ENCODE measurements around the gene AXL.

AXL gene

GRCh38 chr19:41235480-41235879 is 16.5 kb downstream of the AXL start:
- ATAC-seq: no peak
- TF ChIP-seq ZC3H10 (CRISPR knock-in tag; IDR thresholded peaks at IDR 0.05) (no peak), ISL1 (CRISPR knock-in tag; IDR thresholded peaks at IDR 0.05) (no peak), BACH2 (CRISPR knock-in tag; IDR thresholded peaks at IDR 0.05; ENCODE audit: borderline replicate concordance) (no peak)
- TF ChIP-seq, protein P1, sequence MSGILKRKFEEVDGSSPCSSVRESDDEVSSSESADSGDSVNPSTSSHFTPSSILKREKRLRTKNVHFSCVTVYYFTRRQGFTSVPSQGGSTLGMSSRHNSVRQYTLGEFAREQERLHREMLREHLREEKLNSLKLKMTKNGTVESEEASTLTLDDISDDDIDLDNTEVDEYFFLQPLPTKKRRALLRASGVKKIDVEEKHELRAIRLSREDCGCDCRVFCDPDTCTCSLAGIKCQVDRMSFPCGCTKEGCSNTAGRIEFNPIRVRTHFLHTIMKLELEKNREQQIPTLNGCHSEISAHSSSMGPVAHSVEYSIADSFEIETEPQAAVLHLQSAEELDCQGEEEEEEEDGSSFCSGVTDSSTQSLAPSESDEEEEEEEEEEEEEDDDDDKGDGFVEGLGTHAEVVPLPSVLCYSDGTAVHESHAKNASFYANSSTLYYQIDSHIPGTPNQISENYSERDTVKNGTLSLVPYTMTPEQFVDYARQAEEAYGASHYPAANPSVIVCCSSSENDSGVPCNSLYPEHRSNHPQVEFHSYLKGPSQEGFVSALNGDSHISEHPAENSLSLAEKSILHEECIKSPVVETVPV (CRISPR knock-in tag; IDR thresholded peaks at IDR 0.05): no peak

DNA sequence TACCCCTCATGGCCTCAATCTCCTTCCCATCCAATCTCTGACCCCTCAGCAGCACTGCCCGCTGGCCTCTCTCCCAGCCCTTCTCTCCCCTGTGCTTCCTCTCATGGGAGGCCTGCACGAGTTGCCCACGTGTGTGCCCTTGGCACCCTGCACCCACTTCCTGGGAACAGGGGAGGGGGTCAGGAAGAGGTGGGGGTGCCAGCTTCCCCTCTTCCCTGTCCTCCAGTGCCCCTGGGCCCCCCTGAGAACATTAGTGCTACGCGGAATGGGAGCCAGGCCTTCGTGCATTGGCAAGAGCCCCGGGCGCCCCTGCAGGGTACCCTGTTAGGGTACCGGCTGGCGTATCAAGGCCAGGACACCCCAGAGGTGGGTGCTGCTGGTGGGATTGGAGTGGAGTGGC is 19.2 kb downstream of the AXL start:
- TF ChIP-seq ZNF565 (CRISPR knock-in tag; conservative IDR thresholded peaks at IDR 0.05; ENCODE audit: low read depth) (no peak), BACH2 (CRISPR knock-in tag; IDR thresholded peaks at IDR 0.05; ENCODE audit: borderline replicate concordance) (no peak), TCF4 (CRISPR knock-in tag; IDR thresholded peaks at IDR 0.05; ENCODE audit: borderline replicate concordance) (no peak)
- ATAC-seq: no peak

DNA sequence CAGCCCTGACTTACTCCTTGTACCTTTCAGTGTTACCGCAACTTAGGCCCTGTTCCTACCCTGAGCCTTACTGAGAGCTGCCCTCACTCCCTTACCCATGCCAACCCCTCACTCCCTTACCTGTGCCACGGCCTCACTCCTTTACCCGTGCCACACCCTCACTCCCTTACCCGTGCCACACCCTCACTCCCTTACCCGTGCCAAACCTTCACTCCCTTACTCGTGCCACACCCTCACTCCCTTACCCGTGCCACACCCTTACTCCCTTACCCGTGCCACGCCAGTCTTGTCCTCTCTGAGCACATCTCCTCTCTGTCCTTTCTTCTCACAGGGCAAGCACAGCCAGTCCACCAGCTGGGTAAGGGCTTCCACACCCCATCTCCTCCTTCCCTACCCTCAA is 20.3 kb downstream of the AXL start:
- no peak for ATAC-seq

More for the DNA sequence above, 20.3 kb downstream of the AXL start:
- TF ChIP-seq PPARA (CRISPR knock-in tag; IDR thresholded peaks at IDR 0.05; ENCODE audit: borderline replicate concordance): no peak
- TF ChIP-seq ARNTL (CRISPR knock-in tag; IDR thresholded peaks at IDR 0.05; ENCODE audit: borderline replicate concordance, low read depth): no peak
- TF ChIP-seq TOX (CRISPR knock-in tag; IDR thresholded peaks at IDR 0.05; ENCODE audit: borderline replicate concordance): no peak
- TF ChIP-seq TCF4 (CRISPR knock-in tag; IDR thresholded peaks at IDR 0.05; ENCODE audit: borderline replicate concordance): no peak
- no peak for TF ChIP-seq ZNF8 (CRISPR knock-in tag; IDR thresholded peaks at IDR 0.05)
- TF ChIP-seq TSHZ2 (CRISPR knock-in tag; IDR thresholded peaks at IDR 0.05): no peak
- TF ChIP-seq SNAI2 (CRISPR knock-in tag; IDR thresholded peaks at IDR 0.05): no peak
- no peak for TF ChIP-seq RARB (CRISPR knock-in tag; IDR thresholded peaks at IDR 0.05)
- TF ChIP-seq, protein P1 (CRISPR knock-in tag; IDR thresholded peaks at IDR 0.05): no peak
- TF ChIP-seq, protein P2, sequence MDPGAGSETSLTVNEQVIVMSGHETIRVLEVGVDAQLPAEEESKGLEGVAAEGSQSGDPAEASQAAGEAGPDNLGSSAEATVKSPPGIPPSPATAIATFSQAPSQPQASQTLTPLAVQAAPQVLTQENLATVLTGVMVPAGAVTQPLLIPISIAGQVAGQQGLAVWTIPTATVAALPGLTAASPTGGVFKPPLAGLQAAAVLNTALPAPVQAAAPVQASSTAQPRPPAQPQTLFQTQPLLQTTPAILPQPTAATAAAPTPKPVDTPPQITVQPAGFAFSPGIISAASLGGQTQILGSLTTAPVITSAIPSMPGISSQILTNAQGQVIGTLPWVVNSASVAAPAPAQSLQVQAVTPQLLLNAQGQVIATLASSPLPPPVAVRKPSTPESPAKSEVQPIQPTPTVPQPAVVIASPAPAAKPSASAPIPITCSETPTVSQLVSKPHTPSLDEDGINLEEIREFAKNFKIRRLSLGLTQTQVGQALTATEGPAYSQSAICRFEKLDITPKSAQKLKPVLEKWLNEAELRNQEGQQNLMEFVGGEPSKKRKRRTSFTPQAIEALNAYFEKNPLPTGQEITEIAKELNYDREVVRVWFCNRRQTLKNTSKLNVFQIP (CRISPR knock-in tag; IDR thresholded peaks at IDR 0.05; ENCODE audit: borderline replicate concordance, low read depth): no peak
- no peak for TF ChIP-seq PATZ1 (CRISPR knock-in tag; IDR thresholded peaks at IDR 0.05; ENCODE audit: borderline replicate concordance)
- no peak for TF ChIP-seq ZFP3 (CRISPR knock-in tag; IDR thresholded peaks at IDR 0.05)
- no peak for TF ChIP-seq ZNF70 (CRISPR knock-in tag; IDR thresholded peaks at IDR 0.05)
- TF ChIP-seq GLIS3 (CRISPR knock-in tag; IDR thresholded peaks at IDR 0.05): no peak
- no peak for TF ChIP-seq ZFP30 (CRISPR knock-in tag; IDR thresholded peaks at IDR 0.05)
- TF ChIP-seq ZNF565 (CRISPR knock-in tag; conservative IDR thresholded peaks at IDR 0.05; ENCODE audit: low read depth): no peak
- TF ChIP-seq ESRRG (CRISPR knock-in tag; IDR thresholded peaks at IDR 0.05): no peak
- TF ChIP-seq CSDC2 (CRISPR knock-in tag; IDR thresholded peaks at IDR 0.05): no peak
- TF ChIP-seq BACH2 (CRISPR knock-in tag; IDR thresholded peaks at IDR 0.05; ENCODE audit: borderline replicate concordance): no peak
- no peak for TF ChIP-seq ZC3H10 (CRISPR knock-in tag; IDR thresholded peaks at IDR 0.05)
